ENCODE measurements around the gene PANK1. TPM values are rescaled to one million over a fixed set of nuclear protein-coding genes. Genes with fewer than 3 reads are reported as not detected.

PANK1 gene
- polyA plus RNA-seq, 1 donor from 2014 or later: 0.86 TPM

DNA sequence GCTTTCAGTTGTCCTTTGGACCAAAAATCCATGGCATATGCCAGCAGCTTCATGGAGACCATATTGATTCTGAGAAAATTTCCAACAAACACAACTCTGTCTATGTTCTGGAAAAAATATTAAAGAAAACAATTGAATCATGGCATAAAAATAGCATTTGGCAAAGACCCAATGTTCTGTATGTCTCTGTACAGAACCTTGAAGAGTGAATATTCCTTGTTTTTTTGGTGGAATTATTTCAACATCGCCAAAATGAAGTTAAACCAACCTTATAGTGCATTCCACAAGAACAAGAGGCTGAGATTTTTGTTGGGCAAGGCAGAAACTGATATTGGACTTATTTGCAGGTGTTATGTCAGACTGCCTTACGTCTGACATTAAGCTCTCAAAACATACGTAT lies 56.4 kb downstream of the PANK1 start:
- Mint-ChIP-seq H3K27me3 (no peaks in the 10 kb centered on the region), H3K27ac (no peak overlapping the region), H3K4me1 (no peaks in the 10 kb centered on the region), H3K4me3 (no peak overlapping the region), H3K9me3 (no peaks in the 10 kb centered on the region), H3K36me3 (peaks cover 16% of the 10 kb centered on the region)

DNA sequence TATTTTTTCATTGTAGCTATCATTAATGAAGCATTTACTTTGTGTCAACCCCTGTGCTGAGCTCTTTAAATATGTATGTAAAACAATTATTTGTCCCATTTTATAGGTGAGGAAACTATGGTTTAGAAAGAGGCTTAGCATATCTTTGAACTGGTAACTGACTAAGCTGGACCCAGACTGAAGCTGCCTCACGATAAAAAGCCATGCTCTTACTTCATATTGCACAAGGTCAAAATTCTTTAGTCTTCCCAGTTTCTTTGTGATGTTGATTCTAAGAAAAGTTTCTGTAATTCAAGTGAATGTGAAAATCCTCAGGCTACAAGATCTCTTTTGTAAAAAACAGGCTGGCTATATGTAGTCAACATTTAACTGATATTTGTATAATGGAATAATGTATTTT lies 63.0 kb downstream of the PANK1 start:
- Mint-ChIP-seq H3K4me3 (no peak overlapping the region), H3K27ac (no peak overlapping the region), H3K36me3 (peaks cover 14% of the 10 kb centered on the region), H3K27me3 (no peaks in the 10 kb centered on the region), H3K9me3 (no peaks in the 10 kb centered on the region), H3K4me1 (no peaks in the 10 kb centered on the region)

DNA sequence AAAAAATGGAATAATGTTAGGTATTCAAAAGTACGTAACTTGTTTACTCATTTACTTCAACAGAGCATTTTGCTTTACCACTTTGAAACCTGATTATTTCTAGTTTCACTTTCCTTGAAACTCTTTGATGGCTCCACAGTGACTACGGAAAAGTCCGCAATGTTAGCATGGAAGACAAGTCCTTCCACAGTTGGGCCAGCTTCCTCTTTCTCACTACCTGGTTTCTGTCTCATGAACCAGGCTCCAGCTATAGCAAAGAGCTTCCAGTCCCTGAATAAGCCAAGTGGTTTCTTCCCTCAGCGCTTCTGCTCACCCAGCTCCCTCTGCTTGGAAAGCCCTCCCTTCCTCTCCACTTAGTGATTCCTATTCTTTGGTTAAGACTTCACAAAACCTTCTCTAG lies 64.8 kb downstream of the PANK1 start:
- Mint-ChIP-seq H3K27me3 (no peaks in the 10 kb centered on the region), H3K9me3 (no peaks in the 10 kb centered on the region), H3K4me1 (no peaks in the 10 kb centered on the region), H3K27ac (no peak overlapping the region), H3K36me3 (peaks cover 10% of the 10 kb centered on the region), H3K4me3 (no peak overlapping the region)

DNA sequence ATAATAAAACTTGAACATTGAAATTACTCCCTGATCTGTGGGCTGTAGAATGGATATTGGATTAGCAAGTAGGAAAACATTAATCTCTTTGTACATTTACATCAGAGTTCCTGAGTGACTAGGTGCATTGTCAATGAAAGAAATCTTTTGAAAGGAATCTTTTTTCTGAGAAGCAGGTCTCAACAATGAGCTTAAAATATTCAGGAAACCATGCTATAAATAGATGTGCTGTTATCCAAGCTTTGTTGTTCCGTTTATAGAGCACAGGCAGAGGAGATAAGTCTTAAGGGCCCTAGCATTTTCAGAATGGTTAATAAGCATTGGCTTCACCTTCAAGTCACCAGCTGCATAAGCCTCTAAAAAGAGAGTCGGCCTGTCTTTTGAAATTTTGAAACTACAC lies 68.3 kb downstream of the PANK1 start:
- Mint-ChIP-seq H3K27ac (peak overlapping the region in 1 of 3 donors; percentile 36), H3K9me3 (no peaks in the 10 kb centered on the region), H3K36me3 (peaks cover 3% of the 10 kb centered on the region), H3K4me3 (no peak overlapping the region), H3K4me1 (no peaks in the 10 kb centered on the region), H3K27me3 (no peaks in the 10 kb centered on the region)

DNA sequence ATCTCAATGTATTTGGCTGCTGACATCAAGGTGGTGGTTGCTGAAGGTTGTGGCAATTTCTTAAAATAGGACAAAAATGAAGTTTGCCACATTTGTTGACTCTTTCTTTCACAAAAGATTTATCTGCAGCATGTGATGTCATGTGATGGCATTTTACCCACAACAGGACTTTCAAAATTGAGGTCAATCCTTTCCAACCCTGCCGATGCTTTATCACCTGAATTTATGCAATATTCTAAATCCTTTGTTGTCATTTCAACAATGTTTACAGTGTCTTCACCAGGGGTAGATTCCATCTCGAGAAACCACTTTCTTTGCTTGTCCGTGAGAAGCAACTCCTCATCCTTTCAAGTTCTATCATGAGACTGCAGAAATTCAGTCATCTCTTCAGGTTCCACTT lies 69.0 kb downstream of the PANK1 start:
- no peaks in the 10 kb centered on the region for H3K9me3 Mint-ChIP-seq
- H3K4me1 Mint-ChIP-seq: no peaks in the 10 kb centered on the region
- H3K4me3 Mint-ChIP-seq: no peak overlapping the region
- peak overlapping the region in 1 of 3 donors; percentile 36 for H3K27ac Mint-ChIP-seq
- H3K27me3 Mint-ChIP-seq: no peaks in the 10 kb centered on the region
- peaks cover 3% of the 10 kb centered on the region for H3K36me3 Mint-ChIP-seq

DNA sequence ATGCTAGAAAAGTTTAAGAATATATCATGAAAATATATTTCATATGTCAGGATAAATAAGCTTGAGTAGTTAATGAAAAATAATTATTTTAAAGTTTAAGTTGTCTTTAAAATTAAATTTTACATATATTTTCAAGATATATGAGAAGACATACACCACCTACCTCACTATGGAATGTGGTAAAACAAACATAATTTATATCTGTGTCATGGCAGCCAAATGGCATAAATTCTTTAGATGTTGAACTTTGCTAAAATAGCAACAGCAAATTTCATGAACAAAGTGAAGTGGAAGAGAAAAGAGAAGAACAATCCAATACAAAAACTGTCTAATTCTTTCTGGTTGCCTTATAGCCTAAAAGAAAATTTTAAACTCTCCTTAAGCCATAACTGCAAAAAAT lies 70.0 kb downstream of the PANK1 start:
- H3K4me1 Mint-ChIP-seq: no peaks in the 10 kb centered on the region
- H3K9me3 Mint-ChIP-seq: no peaks in the 10 kb centered on the region
- H3K27ac Mint-ChIP-seq: no peak overlapping the region
- no peaks in the 10 kb centered on the region for H3K27me3 Mint-ChIP-seq
- no peak overlapping the region for H3K4me3 Mint-ChIP-seq
- peaks cover 3% of the 10 kb centered on the region for H3K36me3 Mint-ChIP-seq

DNA sequence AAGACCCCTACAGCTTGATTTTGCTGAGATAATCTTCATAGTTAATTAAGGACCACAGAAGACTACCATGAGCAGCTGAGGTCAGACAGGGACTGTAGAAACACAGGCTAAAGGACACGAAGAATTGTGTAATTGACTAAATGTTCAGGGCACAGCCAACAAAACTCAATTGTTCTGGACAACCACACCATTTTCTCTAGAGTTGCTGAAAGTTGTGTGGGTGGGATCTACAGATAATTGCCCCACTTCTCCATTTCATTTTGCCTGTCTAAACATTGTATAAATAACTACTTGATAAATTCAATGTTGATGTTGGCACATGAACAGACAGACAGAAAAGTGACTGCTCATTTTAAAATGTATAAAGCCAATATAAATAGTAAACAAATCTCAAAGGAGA lies 70.7 kb downstream of the PANK1 start:
- H3K36me3 Mint-ChIP-seq: peaks cover 1% of the 10 kb centered on the region
- H3K9me3 Mint-ChIP-seq: no peaks in the 10 kb centered on the region
- H3K4me3 Mint-ChIP-seq: no peak overlapping the region
- H3K4me1 Mint-ChIP-seq: no peaks in the 10 kb centered on the region
- H3K27ac Mint-ChIP-seq: no peak overlapping the region
- H3K27me3 Mint-ChIP-seq: no peaks in the 10 kb centered on the region

DNA sequence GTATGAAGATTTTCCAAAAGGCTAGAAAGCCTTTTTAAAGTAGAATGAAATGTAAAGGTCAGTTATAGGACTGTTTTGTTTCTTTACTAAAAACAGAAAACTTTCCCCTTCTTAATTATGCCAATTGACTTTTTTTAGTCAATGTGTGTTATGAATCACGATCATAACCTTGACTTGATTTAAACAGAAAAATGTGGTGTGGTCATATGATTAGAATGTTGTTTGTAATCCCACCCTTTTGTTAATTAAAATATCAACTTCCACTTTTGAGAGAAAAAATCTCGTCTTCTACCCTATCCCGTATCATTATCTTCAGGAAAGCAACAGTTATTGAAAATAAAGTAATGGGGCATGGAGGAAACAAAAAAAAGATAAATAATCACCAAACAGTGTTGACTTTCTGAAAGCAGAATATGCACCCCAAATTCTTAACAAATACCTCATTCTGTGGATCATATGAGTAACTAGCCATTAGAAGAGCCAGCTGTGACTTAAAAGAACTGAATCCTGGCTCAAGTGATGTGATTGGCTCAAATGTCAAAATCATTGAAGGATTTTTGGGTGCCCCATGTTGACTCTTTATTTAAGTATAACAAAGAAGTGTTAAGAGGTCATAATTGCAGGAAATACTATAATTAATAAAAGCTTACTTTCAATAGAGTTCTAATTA lies 77.3 kb downstream of the PANK1 start:
- Mint-ChIP-seq H3K4me3 (no peak overlapping the region), H3K27me3 (no peaks in the 10 kb centered on the region), H3K27ac (no peak overlapping the region), H3K36me3 (no peaks in the 10 kb centered on the region), H3K9me3 (no peaks in the 10 kb centered on the region), H3K4me1 (no peaks in the 10 kb centered on the region)

DNA sequence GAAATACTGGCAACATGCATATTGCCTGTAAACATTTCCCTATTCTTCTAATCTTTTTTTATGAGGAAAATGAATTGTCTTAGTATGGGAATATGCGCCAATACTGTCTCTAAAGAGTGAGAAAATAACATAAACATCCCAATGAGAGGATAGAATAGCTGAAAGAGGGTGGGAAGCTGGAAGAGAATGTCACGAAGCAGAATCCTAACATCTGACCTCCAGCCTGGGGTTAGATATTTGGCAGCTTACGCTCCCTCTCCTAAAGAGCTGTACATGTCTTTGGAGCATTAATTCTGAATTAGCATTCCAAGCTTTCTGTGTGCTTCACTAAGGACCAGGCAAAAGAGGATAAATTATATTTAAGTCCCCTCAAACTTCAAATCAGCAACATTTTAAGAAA lies 78.0 kb downstream of the PANK1 start:
- Mint-ChIP-seq H3K27me3 (no peaks in the 10 kb centered on the region), H3K4me1 (no peaks in the 10 kb centered on the region), H3K36me3 (no peaks in the 10 kb centered on the region), H3K9me3 (no peaks in the 10 kb centered on the region), H3K27ac (no peak overlapping the region), H3K4me3 (no peak overlapping the region)

DNA sequence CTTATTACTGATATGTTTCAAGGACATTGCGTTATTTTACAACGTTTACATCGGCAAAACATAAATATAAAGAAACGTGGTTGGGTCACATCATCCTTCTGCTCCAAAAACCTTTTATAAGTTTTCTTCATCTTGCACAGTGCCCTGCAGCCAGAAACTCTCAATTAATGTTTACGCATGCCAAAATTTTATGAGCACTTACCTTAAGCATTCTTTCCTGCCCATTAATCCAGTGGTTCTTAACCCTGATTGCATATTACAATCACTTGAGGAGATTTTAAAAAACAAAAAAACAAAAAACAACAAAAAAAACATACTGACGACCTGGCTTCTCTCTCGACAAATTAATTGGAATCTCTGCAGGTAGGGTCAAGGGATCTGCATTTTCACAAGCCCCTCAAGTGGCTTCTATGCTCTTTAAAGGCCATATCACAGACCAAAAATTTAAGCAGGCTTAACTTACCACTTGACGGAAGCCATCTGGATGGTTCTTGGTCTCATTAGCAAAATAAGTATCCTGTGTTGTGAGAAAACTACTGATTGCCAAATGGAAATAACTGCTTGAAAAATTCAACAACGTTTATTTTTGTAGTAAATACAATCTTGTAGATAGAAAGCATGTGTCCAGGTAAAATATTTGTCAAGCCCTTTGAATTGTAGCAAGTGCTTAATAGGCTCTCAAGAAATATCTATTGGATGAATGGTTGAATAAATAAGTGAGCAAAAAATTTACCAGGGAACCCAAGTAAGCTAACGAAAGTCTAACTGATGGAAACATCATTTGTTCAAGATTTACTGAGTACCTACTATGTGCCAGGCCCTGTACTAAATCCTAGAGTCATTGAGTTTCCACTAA lies 78.7 kb downstream of the PANK1 start:
- no peaks in the 10 kb centered on the region for H3K27me3 Mint-ChIP-seq
- H3K4me3 Mint-ChIP-seq: no peak overlapping the region
- no peak overlapping the region for H3K27ac Mint-ChIP-seq
- no peaks in the 10 kb centered on the region for H3K36me3 Mint-ChIP-seq
- no peaks in the 10 kb centered on the region for H3K4me1 Mint-ChIP-seq
- no peaks in the 10 kb centered on the region for H3K9me3 Mint-ChIP-seq

DNA sequence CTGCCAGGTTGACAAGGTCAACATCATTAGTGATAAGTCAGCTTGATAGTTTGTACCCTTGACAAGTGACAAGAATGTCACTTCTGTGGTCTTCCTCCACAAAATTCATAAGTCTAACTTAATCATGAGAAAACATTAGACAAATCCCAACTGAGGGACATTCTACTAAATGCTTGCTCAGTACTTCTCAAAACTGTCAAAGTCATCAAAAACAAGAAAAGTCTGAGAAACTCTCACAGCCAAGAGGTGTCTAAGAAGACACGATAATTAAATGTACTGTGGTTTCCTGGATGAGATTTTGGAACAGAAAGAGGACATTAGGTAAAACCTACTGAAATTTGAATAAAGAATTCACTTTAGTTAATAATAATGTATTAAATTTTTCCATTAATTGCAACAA lies 79.9 kb downstream of the PANK1 start:
- Mint-ChIP-seq H3K4me3 (no peak overlapping the region), H3K9me3 (no peaks in the 10 kb centered on the region), H3K4me1 (no peaks in the 10 kb centered on the region), H3K36me3 (no peaks in the 10 kb centered on the region), H3K27ac (no peak overlapping the region), H3K27me3 (no peaks in the 10 kb centered on the region)

DNA sequence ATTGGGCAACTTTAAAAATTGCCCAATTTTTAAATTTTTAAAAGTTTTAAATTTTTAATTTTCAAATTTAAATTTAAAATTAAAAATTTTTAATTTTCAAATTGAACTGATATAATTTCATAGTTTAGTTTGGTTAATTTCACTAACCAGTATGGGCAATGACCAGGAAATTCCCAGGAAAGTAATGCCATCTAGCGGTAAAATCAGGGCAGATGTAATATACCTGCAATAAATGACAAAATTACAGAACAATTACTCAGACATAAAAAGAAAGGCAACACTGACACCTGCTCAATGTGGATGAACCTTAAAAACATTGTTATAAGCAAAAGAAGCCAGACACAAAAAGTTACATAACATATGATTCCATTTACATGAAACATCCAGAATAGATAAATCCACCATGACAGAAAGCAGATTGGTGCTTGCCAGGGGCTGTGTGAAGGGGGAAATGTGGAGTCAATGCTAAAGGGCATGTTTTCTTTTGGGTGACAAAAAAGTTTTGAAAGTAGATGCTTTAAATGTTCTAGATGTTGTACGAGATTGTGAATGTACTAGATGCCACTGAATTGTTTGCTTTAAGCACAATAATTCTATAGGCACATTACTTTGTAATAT lies 81.1 kb downstream of the PANK1 start:
- no peaks in the 10 kb centered on the region for H3K36me3 Mint-ChIP-seq
- no peak overlapping the region for H3K4me3 Mint-ChIP-seq
- H3K27me3 Mint-ChIP-seq: no peaks in the 10 kb centered on the region
- no peak overlapping the region for H3K27ac Mint-ChIP-seq
- no peaks in the 10 kb centered on the region for H3K4me1 Mint-ChIP-seq
- H3K9me3 Mint-ChIP-seq: no peaks in the 10 kb centered on the region

DNA sequence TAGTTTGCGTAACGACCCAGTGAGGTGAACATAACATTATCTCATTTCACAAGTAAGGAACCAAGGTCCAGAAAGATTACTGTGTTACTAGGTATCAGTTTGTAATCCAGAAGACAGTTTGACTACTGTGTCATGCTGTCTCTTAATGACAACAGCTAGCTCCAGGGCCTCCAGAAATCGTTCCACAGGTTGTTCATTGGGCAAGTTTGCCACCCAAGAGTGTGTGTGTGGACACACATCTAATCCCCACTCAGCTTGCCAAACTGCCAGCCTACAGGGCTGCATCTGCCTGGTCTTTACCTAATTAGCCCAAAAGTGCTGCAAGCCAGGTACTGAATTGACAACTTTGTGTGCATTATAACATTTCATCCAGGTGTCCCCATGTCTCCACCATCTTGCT lies 81.7 kb downstream of the PANK1 start:
- Mint-ChIP-seq H3K4me3 (no peak overlapping the region), H3K9me3 (no peaks in the 10 kb centered on the region), H3K27me3 (no peaks in the 10 kb centered on the region), H3K4me1 (no peaks in the 10 kb centered on the region), H3K27ac (no peak overlapping the region), H3K36me3 (no peaks in the 10 kb centered on the region)

DNA sequence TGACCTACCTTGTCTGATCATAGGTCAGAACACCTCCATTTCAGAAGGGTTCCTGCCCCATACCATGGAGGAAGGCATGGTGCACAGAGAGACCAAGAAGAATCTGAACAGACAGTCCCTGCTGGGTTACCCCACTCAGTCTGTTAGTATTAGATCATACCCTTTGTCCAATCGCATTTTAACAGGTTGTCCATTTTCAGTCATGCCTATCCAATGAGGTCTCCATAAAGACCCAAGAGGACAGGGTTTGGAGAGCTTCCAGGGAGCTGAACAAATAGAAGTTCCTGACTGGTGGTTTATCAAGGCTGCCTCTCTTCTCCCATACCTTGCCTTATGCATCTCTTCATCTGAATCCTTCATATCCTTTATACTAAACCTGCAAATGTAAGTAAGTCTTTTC lies 88.4 kb downstream of the PANK1 start:
- H3K36me3 Mint-ChIP-seq: no peaks in the 10 kb centered on the region

DNA sequence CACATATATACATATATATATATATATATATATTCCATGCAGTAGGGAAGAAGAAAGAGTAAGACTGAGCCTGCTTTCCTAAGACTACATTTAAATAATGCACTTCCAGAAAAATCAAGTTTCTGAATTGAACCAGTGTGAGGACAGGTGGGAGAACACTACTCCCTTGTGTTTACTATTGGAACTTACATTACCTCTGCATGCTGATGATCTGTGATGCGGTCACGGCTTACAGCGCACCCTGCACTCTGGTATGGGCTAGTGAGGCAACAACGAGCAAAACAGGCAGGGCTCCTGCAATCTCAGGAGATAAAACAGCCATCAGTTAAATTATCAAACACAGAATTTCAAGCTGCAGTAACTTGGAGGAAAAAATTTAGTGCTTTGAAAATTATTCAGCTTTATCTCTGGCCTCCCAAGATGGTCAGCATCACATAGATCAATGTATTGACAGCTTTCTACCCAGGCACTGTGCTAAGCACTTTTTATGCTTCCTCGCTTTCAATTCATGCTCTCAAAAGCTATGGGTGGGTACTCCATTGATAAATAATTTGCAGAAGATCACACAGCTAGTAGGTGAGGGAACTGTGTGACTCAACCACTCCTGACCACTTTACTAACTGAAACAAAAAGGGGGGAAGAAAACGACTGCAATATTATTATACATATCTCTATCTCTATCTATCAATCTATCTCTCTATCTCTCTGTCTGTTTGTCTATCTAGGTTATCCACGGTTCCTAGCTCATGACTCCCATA lies 89.2 kb downstream of the PANK1 start:
- Mint-ChIP-seq H3K9me3 (no peaks in the 10 kb centered on the region), H3K27me3 (peaks cover 3% of the 10 kb centered on the region), H3K4me1 (no peaks in the 10 kb centered on the region), H3K36me3 (no peaks in the 10 kb centered on the region), H3K27ac (no peak overlapping the region), H3K4me3 (no peak overlapping the region)

More for the DNA sequence above, 88.4 kb downstream of the PANK1 start:
- Mint-ChIP-seq H3K9me3 (no peaks in the 10 kb centered on the region), H3K27me3 (peaks cover 3% of the 10 kb centered on the region), H3K4me3 (no peak overlapping the region), H3K4me1 (no peaks in the 10 kb centered on the region), H3K27ac (no peak overlapping the region)
